ENCODE results near the gene EIF4G3. TPM values are rescaled to one million over a fixed set of nuclear protein-coding genes. Genes with fewer than 3 reads are reported as not detected.
"Not testable (repeated sequence)": the region's sequence is repeated elsewhere in the genome, so short reads cannot be mapped to it uniquely, and the experiment has no call there.

The EIF4G3 gene
- total RNA-seq, 1 experiment from 2014 or later: 39.9 TPM

DNA sequence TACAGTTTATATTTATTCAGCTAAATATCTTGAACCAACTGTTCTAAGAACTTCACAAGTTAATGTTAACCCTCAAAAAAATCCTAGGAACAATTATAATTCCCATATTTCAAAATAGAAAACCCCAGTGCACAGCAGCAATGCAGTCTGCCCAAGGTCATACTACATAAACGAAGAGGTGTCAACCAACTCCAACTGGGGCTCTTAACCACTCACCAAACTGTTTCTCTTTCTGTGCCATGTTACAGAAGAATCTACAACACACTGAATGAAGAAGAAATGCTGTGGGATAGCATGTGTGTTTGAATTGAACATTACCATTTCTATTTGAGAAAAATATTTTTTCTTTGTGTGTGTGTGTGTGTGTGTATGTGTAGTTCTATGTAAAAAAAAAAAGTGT is 35.7 kb downstream of the EIF4G3 start:
- TF ChIP-seq, protein P1, sequence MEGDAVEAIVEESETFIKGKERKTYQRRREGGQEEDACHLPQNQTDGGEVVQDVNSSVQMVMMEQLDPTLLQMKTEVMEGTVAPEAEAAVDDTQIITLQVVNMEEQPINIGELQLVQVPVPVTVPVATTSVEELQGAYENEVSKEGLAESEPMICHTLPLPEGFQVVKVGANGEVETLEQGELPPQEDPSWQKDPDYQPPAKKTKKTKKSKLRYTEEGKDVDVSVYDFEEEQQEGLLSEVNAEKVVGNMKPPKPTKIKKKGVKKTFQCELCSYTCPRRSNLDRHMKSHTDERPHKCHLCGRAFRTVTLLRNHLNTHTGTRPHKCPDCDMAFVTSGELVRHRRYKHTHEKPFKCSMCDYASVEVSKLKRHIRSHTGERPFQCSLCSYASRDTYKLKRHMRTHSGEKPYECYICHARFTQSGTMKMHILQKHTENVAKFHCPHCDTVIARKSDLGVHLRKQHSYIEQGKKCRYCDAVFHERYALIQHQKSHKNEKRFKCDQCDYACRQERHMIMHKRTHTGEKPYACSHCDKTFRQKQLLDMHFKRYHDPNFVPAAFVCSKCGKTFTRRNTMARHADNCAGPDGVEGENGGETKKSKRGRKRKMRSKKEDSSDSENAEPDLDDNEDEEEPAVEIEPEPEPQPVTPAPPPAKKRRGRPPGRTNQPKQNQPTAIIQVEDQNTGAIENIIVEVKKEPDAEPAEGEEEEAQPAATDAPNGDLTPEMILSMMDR (IDR thresholded peaks at IDR 0.05; ENCODE audit: unreplicated experiment): no peak
- Mint-ChIP-seq H3K4me1 (ENCODE audit: low read depth, unreplicated experiment) (no peaks in the 10 kb centered on the region), H3K4me3 (ENCODE audit: low read depth, unreplicated experiment) (no peak overlapping the region), H3K9me3 (ENCODE audit: low read depth, unreplicated experiment) (no peaks in the 10 kb centered on the region), H3K27me3 (ENCODE audit: unreplicated experiment) (no peaks in the 10 kb centered on the region), H3K36me3 (ENCODE audit: insufficient read depth, unreplicated experiment) (no peaks in the 10 kb centered on the region), H3K27ac (ENCODE audit: unreplicated experiment) (no peak overlapping the region)
- no TSS peak for BruUV-seq (replicated peaks)
- no peak for DNase-seq
- CTCF ChIA-PET: no interaction called here
- intact Hi-C loops (cut with micrococcal nuclease; ENCODE audit: unreplicated experiment): no loop called here

DNA sequence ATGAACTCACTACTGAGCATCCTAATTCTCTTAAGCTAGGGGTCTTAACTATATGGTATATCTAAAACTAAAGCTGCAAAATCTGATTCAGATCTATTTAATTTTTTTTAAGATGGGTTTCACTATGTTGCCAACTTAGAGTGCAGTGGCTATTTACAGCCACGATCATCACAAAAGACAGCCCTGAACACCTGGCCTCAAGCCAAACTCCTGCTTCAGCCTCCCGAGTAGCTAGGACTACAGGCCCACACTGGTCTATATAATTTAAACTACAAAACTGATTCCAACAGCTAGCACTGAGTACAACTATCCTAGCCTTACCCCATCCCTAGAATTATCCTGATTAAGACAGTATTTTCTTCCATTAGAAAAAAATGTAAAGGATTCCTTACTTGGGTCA is 37.1 kb downstream of the EIF4G3 start:
- no TSS peak for BruUV-seq (replicated peaks)
- H3K27ac Mint-ChIP-seq (ENCODE audit: unreplicated experiment): no peak overlapping the region
- no peak overlapping the region for H3K4me3 Mint-ChIP-seq (ENCODE audit: low read depth, unreplicated experiment)
- no peaks in the 10 kb centered on the region for H3K4me1 Mint-ChIP-seq (ENCODE audit: low read depth, unreplicated experiment)
- DNase-seq: no peak
- no peaks in the 10 kb centered on the region for H3K27me3 Mint-ChIP-seq (ENCODE audit: unreplicated experiment)
- H3K36me3 Mint-ChIP-seq (ENCODE audit: insufficient read depth, unreplicated experiment): no peaks in the 10 kb centered on the region
- TF ChIP-seq, protein P1 (IDR thresholded peaks at IDR 0.05; ENCODE audit: unreplicated experiment): no peak
- no peaks in the 10 kb centered on the region for H3K9me3 Mint-ChIP-seq (ENCODE audit: low read depth, unreplicated experiment)
- intact Hi-C loops (cut with micrococcal nuclease; ENCODE audit: unreplicated experiment): no loop called here
- CTCF ChIA-PET: interaction anchor here (1.2 kb wide), 1 partner anchor 10 kb away, joined by 3 read pairs; no protein-coding TSS in a partner anchor

DNA sequence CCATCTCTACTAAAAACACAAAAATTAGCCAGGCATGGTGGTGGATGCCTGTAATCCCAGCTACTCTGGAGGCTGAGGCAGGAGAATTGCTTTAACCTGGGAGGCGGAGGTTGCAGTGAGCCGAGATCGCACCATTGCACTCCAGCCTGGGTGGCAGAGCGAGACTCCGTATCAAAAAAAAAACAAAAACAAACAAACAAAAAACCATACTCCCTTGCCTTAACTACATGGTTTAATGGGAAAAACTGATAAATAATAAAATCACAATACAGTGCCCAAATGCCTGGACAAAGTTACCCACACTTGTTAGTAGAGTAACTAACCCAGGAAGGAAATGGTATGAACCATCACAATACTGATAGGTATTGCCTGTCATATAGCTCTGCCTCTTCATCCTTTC is 40.4 kb downstream of the EIF4G3 start:
- H3K36me3 Mint-ChIP-seq (ENCODE audit: insufficient read depth, unreplicated experiment); intact Hi-C loops (cut with micrococcal nuclease; ENCODE audit: unreplicated experiment); H3K27ac Mint-ChIP-seq (ENCODE audit: unreplicated experiment); DNase-seq; H3K9me3 Mint-ChIP-seq (ENCODE audit: low read depth, unreplicated experiment); H3K4me3 Mint-ChIP-seq (ENCODE audit: low read depth, unreplicated experiment); BruUV-seq (replicated peaks); H3K27me3 Mint-ChIP-seq (ENCODE audit: unreplicated experiment); H3K4me1 Mint-ChIP-seq (ENCODE audit: low read depth, unreplicated experiment): not testable (repeated sequence)
- CTCF ChIA-PET: interaction anchor here (0.7 kb wide), 1 partner anchor 10 kb away, joined by 3 read pairs; no protein-coding TSS in a partner anchor

DNA sequence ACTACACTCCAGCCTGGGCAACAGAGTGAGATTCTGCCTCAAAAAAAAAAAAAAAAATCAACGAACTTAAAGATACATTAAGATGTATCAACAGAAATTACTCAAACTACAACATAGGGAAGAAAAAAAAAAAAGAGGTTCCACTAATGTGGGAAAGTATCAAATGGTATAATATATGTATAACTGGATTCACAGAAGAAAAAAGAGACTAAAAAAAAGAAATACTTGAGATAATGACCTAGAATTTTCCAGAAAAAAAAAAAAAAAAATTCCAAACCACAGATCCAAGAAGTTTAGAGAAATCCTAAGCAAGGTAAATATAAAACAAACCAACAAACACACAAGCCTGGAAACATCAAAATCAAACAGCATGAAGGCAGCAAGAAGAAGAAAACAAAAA is 45.5 kb downstream of the EIF4G3 start:
- BruUV-seq (replicated peaks): no TSS peak
- DNase-seq: no peak
- CTCF ChIA-PET: no interaction called here
- TF ChIP-seq, protein P1 (IDR thresholded peaks at IDR 0.05; ENCODE audit: unreplicated experiment): no peak
- H3K27ac Mint-ChIP-seq (ENCODE audit: unreplicated experiment): no peak overlapping the region
- H3K4me3 Mint-ChIP-seq (ENCODE audit: low read depth, unreplicated experiment): no peak overlapping the region
- no peaks in the 10 kb centered on the region for H3K4me1 Mint-ChIP-seq (ENCODE audit: low read depth, unreplicated experiment)
- H3K36me3 Mint-ChIP-seq (ENCODE audit: insufficient read depth, unreplicated experiment): no peaks in the 10 kb centered on the region
- no peaks in the 10 kb centered on the region for H3K9me3 Mint-ChIP-seq (ENCODE audit: low read depth, unreplicated experiment)
- intact Hi-C loops (cut with micrococcal nuclease; ENCODE audit: unreplicated experiment): no loop called here
- no peaks in the 10 kb centered on the region for H3K27me3 Mint-ChIP-seq (ENCODE audit: unreplicated experiment)

DNA sequence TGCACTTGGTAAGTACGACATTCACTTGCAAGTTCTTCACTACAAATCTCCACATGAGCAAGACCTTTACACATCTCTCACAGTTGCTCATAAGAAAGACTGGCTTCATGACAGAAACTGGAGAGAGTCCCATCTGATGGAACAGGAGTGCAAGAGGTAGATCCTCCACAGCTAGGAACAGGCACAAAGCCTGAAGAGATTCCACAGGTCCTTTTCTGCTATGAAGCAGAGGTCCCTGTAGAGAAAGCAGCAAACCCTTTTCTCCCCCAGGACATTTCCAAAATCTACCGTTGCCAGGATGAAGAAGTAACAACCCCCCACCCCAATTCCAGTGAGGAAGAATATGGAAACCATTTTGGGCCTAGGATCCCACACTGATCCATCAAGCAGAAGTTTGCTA is 47.3 kb downstream of the EIF4G3 start:
- Mint-ChIP-seq H3K9me3 (ENCODE audit: low read depth, unreplicated experiment) (no peaks in the 10 kb centered on the region), H3K4me1 (ENCODE audit: low read depth, unreplicated experiment) (no peaks in the 10 kb centered on the region), H3K36me3 (ENCODE audit: insufficient read depth, unreplicated experiment) (no peaks in the 10 kb centered on the region)

More for the DNA sequence above, 47.3 kb downstream of the EIF4G3 start:
- DNase-seq: no peak
- TF ChIP-seq, protein P1 (IDR thresholded peaks at IDR 0.05; ENCODE audit: unreplicated experiment): no peak
- no peak overlapping the region for H3K27ac Mint-ChIP-seq (ENCODE audit: unreplicated experiment)
- H3K4me3 Mint-ChIP-seq (ENCODE audit: low read depth, unreplicated experiment): no peak overlapping the region
- H3K27me3 Mint-ChIP-seq (ENCODE audit: unreplicated experiment): no peaks in the 10 kb centered on the region
- BruUV-seq (replicated peaks): no TSS peak
- intact Hi-C loops (cut with micrococcal nuclease; ENCODE audit: unreplicated experiment): no loop called here
- CTCF ChIA-PET: interaction anchor here (0.7 kb wide), 1 partner anchor 23 kb away, joined by 4 read pairs; no protein-coding TSS in a partner anchor
